ENCODE results near the gene SLC35F4. TPM values are rescaled to one million over a fixed set of nuclear protein-coding genes. Genes with fewer than 3 reads are reported as not detected.
A peak's percentile ranks its signal among the peaks of the same experiment; 100 is the strongest.

The SLC35F4 gene
- total and polyA plus RNA-seq, 8 donors, result 0.11 to 0.30 (median 0.22) TPM; not detected in 2

GRCh38 chr14:57640036-57640435, 225.9 kb downstream of the SLC35F4 start:
- peaks cover 0 to 4% of the 10 kb centered on the region in 2 donors for H3K9me3 ChIP-seq
- H3K36me3 ChIP-seq, result no peaks in the 10 kb centered on the region
- no peak overlapping the region for H3K4me3 ChIP-seq
- no peak overlapping the region for H3K27ac ChIP-seq
- DNase-seq (no peak), ATAC-seq (no peak)
- H3K27me3 ChIP-seq, result no peaks in the 10 kb centered on the region
- intact Hi-C loops (cut with DNase I), result no loop called here
- H3K4me1 ChIP-seq, result no peaks in the 10 kb centered on the region
- TF ChIP-seq CTCF (IDR thresholded peaks at IDR 0.05), result no peak

- no peaks in the 10 kb centered on the region for H3K9me3 ChIP-seq
- no peak overlapping the region for H3K4me3 ChIP-seq
- no peaks in the 10 kb centered on the region for H3K36me3 ChIP-seq
- ATAC-seq (no peak), DNase-seq (no peak)
- TF ChIP-seq CTCF (IDR thresholded peaks at IDR 0.05), result no peak
- intact Hi-C loops (cut with DNase I), result no loop called here
- no peak overlapping the region for H3K27ac ChIP-seq
- H3K27me3 ChIP-seq, result no peaks in the 10 kb centered on the region
- H3K4me1 ChIP-seq, result no peaks in the 10 kb centered on the region
Measured at GRCh38 chr14:57637901-57638300, 228.0 kb downstream of the SLC35F4 start.

GRCh38 chr14:57634335-57634734, 231.6 kb downstream of the SLC35F4 start:
- Histone ChIP-seq H3K4me3 (no peak overlapping the region), H3K9me3 (no peaks in the 10 kb centered on the region), H3K27me3 (no peaks in the 10 kb centered on the region), H3K27ac (no peak overlapping the region), H3K36me3 (no peaks in the 10 kb centered on the region), H3K4me1 (no peaks in the 10 kb centered on the region)
- TF ChIP-seq CTCF (IDR thresholded peaks at IDR 0.05), result no peak
- intact Hi-C loops (cut with DNase I), result no loop called here
- ATAC-seq, result peak; percentile 47
- peak in 1 of 4 donors; percentile 3 for DNase-seq

GRCh38 chr14:57632649-57633048, 233.2 kb downstream of the SLC35F4 start:
- no peak for TF ChIP-seq CTCF (IDR thresholded peaks at IDR 0.05)
- no peak overlapping the region for H3K4me3 ChIP-seq
- no peak overlapping the region for H3K27ac ChIP-seq
- no peaks in the 10 kb centered on the region for H3K9me3 ChIP-seq
- H3K36me3 ChIP-seq, result no peaks in the 10 kb centered on the region
- ATAC-seq, result no peak
- DNase-seq, result no peak
- H3K4me1 ChIP-seq, result no peaks in the 10 kb centered on the region
- H3K27me3 ChIP-seq, result no peaks in the 10 kb centered on the region
- intact Hi-C loops (cut with DNase I), result no loop called here

- no peaks in the 10 kb centered on the region for H3K4me1 ChIP-seq
- H3K27ac ChIP-seq, result no peak overlapping the region
- no peaks in the 10 kb centered on the region for H3K27me3 ChIP-seq
- H3K36me3 ChIP-seq, result no peaks in the 10 kb centered on the region
- no peak for TF ChIP-seq CTCF (IDR thresholded peaks at IDR 0.05)
- no peak for DNase-seq
- no peak overlapping the region for H3K4me3 ChIP-seq
- peaks cover 0 to 2% of the 10 kb centered on the region in 2 donors for H3K9me3 ChIP-seq
- ATAC-seq, result no peak
- intact Hi-C loops (cut with DNase I), result no loop called here
Measured at GRCh38 chr14:57617510-57617909, 248.4 kb downstream of the SLC35F4 start.
